SJSA1 (cell line): ENCODE results near the gene REEP2. TPM values are rescaled to one million over a fixed set of nuclear protein-coding genes. Genes with fewer than 3 reads are reported as not detected.
"Not testable (repeated sequence)": the region's sequence is repeated elsewhere in the genome, so short reads cannot be mapped to it uniquely, and the experiment has no call there.

Source experiments
- DNase-seq, 2 experiments: peaks; one replicate each; pipeline ENCODE4 v3.0.0-alpha.2; 2015 to 2020; ENCODE audit warnings: low spot score in 2 of 2, low read depth in 1 of 2
- H3K27ac ChIP-seq: fragments of 250-450 bp; sonication (Bioruptor Pico); 2 replicates; pipeline ENCODE4 v1.5.1; 2020; ENCODE audit warnings: mild to moderate bottlenecking, moderate library complexity
- H3K27me3 ChIP-seq: fragments of 250-450 bp; sonication (Bioruptor Pico); replicated peaks from 2 replicates; pipeline ENCODE4 v1.5.1; 2020; ENCODE audit warnings: mild to moderate bottlenecking, moderate library complexity
- H3K36me3 ChIP-seq: fragments of 250-450 bp; sonication (Bioruptor Pico); 2 replicates; pipeline ENCODE4 v1.5.1; 2020; ENCODE audit warnings: mild to moderate bottlenecking
- H3K4me1 ChIP-seq: fragments of 250-450 bp; sonication (Bioruptor Pico); replicated peaks from 2 replicates; pipeline ENCODE4 v1.6.1; 2021; ENCODE audit warnings: mild to moderate bottlenecking
- H3K4me3 ChIP-seq: fragments of 250-450 bp; sonication (Bioruptor Pico); 2 replicates; pipeline ENCODE4 v1.5.1; 2020; ENCODE audit warnings: mild to moderate bottlenecking
- H3K9me3 ChIP-seq: fragments of 250-450 bp; sonication (Bioruptor Pico); replicated peaks from 2 replicates; pipeline ENCODE4 v1.5.1; 2020; ENCODE audit warnings: mild to moderate bottlenecking
- total RNA-seq: library from RNA; depleted of rRNA; stranded (reverse); fragments of >200 nt; shearing (Covaris generic); gene quantifications from 2 replicates; pipeline ENCODE4 v1.2.3, GENCODE V29; 2014

The REEP2 gene
- total RNA-seq, 1 experiment from 2014 or later = 0.21 TPM

- Histone ChIP-seq H3K27me3 (no peaks in the 10 kb centered on the region; the same call in 1 of the 2 replicates), H3K4me1 (peaks cover 21% of the 10 kb centered on the region), H3K36me3 (peaks cover 8% of the 10 kb centered on the region; the same call in 1 of the 2 replicates), H3K27ac (no peak overlapping the region), H3K9me3 (peaks cover 5% of the 10 kb centered on the region; the same call in 1 of the 2 replicates), H3K4me3 (peak overlapping the region; percentile 80)
- DNase-seq = peak in 1 of 2 experiments; percentile 28
Measured at GRCh38 chr5:138466125-138466899, 27.5 kb downstream of the REEP2 start.

GRCh38 chr5:138466900-138467710, 28.2 kb downstream of the REEP2 start:
- peaks cover 5% of the 10 kb centered on the region; the same call in 1 of the 2 replicates for H3K9me3 ChIP-seq
- no peak overlapping the region for H3K4me3 ChIP-seq
- peaks cover 8% of the 10 kb centered on the region; the same call in 1 of the 2 replicates for H3K36me3 ChIP-seq
- peak in 1 of 2 experiments; percentile 22 for DNase-seq
- no peak overlapping the region for H3K27ac ChIP-seq
- H3K27me3 ChIP-seq = no peaks in the 10 kb centered on the region; the same call in 1 of the 2 replicates
- H3K4me1 ChIP-seq = peaks cover 15% of the 10 kb centered on the region

GRCh38 chr5:138467711-138468132, 28.9 kb downstream of the REEP2 start:
- no peaks in the 10 kb centered on the region; the same call in 1 of the 2 replicates for H3K27me3 ChIP-seq
- H3K4me1 ChIP-seq = peaks cover 15% of the 10 kb centered on the region
- H3K36me3 ChIP-seq = peaks cover 8% of the 10 kb centered on the region; the same call in 1 of the 2 replicates
- peaks cover 5% of the 10 kb centered on the region; the same call in 1 of the 2 replicates for H3K9me3 ChIP-seq
- DNase-seq = no peak
- no peak overlapping the region for H3K4me3 ChIP-seq
- H3K27ac ChIP-seq = no peak overlapping the region

GRCh38 chr5:138468133-138468965, 29.5 kb downstream of the REEP2 start:
- peaks cover 5% of the 10 kb centered on the region; the same call in 1 of the 2 replicates for H3K9me3 ChIP-seq
- H3K36me3 ChIP-seq = peaks cover 8% of the 10 kb centered on the region; the same call in 1 of the 2 replicates
- H3K4me3 ChIP-seq = no peak overlapping the region
- no peaks in the 10 kb centered on the region; the same call in 1 of the 2 replicates for H3K27me3 ChIP-seq
- DNase-seq = peak in 1 of 2 experiments; percentile 41
- peaks cover 13% of the 10 kb centered on the region for H3K4me1 ChIP-seq
- no peak overlapping the region for H3K27ac ChIP-seq

GRCh38 chr5:138468966-138469539, 30.2 kb downstream of the REEP2 start:
- Histone ChIP-seq H3K27ac (no peak overlapping the region), H3K36me3 (peaks cover 8% of the 10 kb centered on the region; the same call in 1 of the 2 replicates), H3K9me3 (peaks cover 5% of the 10 kb centered on the region; the same call in 1 of the 2 replicates), H3K4me3 (no peak overlapping the region), H3K27me3 (no peaks in the 10 kb centered on the region; the same call in 1 of the 2 replicates), H3K4me1 (peaks cover 9% of the 10 kb centered on the region)
- peak in 1 of 2 experiments; percentile 60 for DNase-seq

GRCh38 chr5:138469540-138470321, 30.9 kb downstream of the REEP2 start:
- peaks cover 9% of the 10 kb centered on the region for H3K4me1 ChIP-seq
- DNase-seq = peak in 1 of 2 experiments; percentile 75
- no peak overlapping the region for H3K4me3 ChIP-seq
- H3K27ac ChIP-seq = 0 out of 2 replicates have a peak overlapping the region, but pooled peaks have one; percentile 1
- no peaks in the 10 kb centered on the region; the same call in 1 of the 2 replicates for H3K27me3 ChIP-seq
- H3K9me3 ChIP-seq = peaks cover 5% of the 10 kb centered on the region; the same call in 1 of the 2 replicates
- H3K36me3 ChIP-seq = peaks cover 8% of the 10 kb centered on the region; the same call in 1 of the 2 replicates

- H3K27ac ChIP-seq = 0 out of 2 replicates have a peak overlapping the region, but pooled peaks have one; percentile 1
- peaks cover 9% of the 10 kb centered on the region for H3K4me1 ChIP-seq
- H3K4me3 ChIP-seq = no peak overlapping the region
- DNase-seq = no peak
- H3K9me3 ChIP-seq = peaks cover 5% of the 10 kb centered on the region; the same call in 1 of the 2 replicates
- H3K36me3 ChIP-seq = peaks cover 8% of the 10 kb centered on the region; the same call in 1 of the 2 replicates
- no peaks in the 10 kb centered on the region; the same call in 1 of the 2 replicates for H3K27me3 ChIP-seq
Measured at GRCh38 chr5:138470322-138471051, 31.6 kb downstream of the REEP2 start.

- peaks cover 5% of the 10 kb centered on the region; the same call in 1 of the 2 replicates for H3K9me3 ChIP-seq
- H3K36me3 ChIP-seq = peaks cover 8% of the 10 kb centered on the region; the same call in 1 of the 2 replicates
- no peak overlapping the region for H3K4me3 ChIP-seq
- H3K4me1 ChIP-seq = peaks cover 4% of the 10 kb centered on the region
- H3K27me3 ChIP-seq = no peaks in the 10 kb centered on the region; the same call in 1 of the 2 replicates
- H3K27ac ChIP-seq = no peak overlapping the region
- no peak for DNase-seq
Measured at GRCh38 chr5:138471052-138471361, 32.1 kb downstream of the REEP2 start.

GRCh38 chr5:138472353-138472752, 33.5 kb downstream of the REEP2 start:
- DNase-seq = no peak
- H3K4me3 ChIP-seq = no peak overlapping the region

GRCh38 chr5:138473151-138473550, 34.3 kb downstream of the REEP2 start:
- H3K27me3 ChIP-seq, H3K27ac ChIP-seq, H3K4me3 ChIP-seq, H3K36me3 ChIP-seq, H3K9me3 ChIP-seq, DNase-seq, H3K4me1 ChIP-seq: not testable (repeated sequence)

More at GRCh38 chr5:138472353-138472752, 33.5 kb downstream of the REEP2 start:
- Histone ChIP-seq H3K27me3 (no peaks in the 10 kb centered on the region; the same call in 1 of the 2 replicates), H3K36me3 (peaks cover 4% of the 10 kb centered on the region; the same call in 1 of the 2 replicates), H3K4me1 (no peaks in the 10 kb centered on the region), H3K27ac (no peak overlapping the region), H3K9me3 (peaks cover 5% of the 10 kb centered on the region; the same call in 1 of the 2 replicates)

GRCh38 chr5:138476918-138477317, 38.1 kb downstream of the REEP2 start:
- H3K9me3 ChIP-seq = no peaks in the 10 kb centered on the region
- H3K27me3 ChIP-seq = no peaks in the 10 kb centered on the region
- no peaks in the 10 kb centered on the region for H3K36me3 ChIP-seq
- no peak overlapping the region for H3K4me3 ChIP-seq
- no peaks in the 10 kb centered on the region for H3K4me1 ChIP-seq
- no peak for DNase-seq
- H3K27ac ChIP-seq = no peak overlapping the region
